Spleen (tissue), 7 donors: Measurements from ENCODE around the gene TTC34.
"Not testable (repeated sequence)": the region's sequence is repeated elsewhere in the genome, so short reads cannot be mapped to it uniquely, and the experiment has no call there.

Experiments
- POLR2A ChIP-seq, 3 donors: fragments of 450-650 bp; IDR thresholded peaks; one replicate each; pipeline ENCODE4 v1.5.1; 2017; ENCODE audit warnings: antibody characterized with exemption in 3 of 3, mild to moderate bottlenecking in 1 of 3
- TF ChIP-seq, protein P1 (sequence below), 11 experiments: fragments of 200-600 bp in 7 of 11; fragments of 450-650 bp in 4 of 11; sonication (generic) in 4 of 11; IDR thresholded peaks in 8 of 11; conservative IDR thresholded peaks in 3 of 11; 1 replicate in 7 of 11; 2 replicates in 4 of 11; pipeline versions ENCODE4 v1.4.0 to v1.8.0; 2016 to 2021; ENCODE audit warnings: antibody characterized with exemption in 11 of 11, inconsistent platforms in 4 of 11, mild to moderate bottlenecking in 1 of 11
- donor health status: DM: no; HTN: no; CAD: no; lungs with moderate emphysema.
- donor health status: DM: no; HTN: no; CAD: no.
- donor health status: DM: no; HTN: no; CAD: no.

GRCh38 chr1:2671656-2672055 is 129.8 kb downstream of the TTC34 start:
- TF ChIP-seq, protein P1, sequence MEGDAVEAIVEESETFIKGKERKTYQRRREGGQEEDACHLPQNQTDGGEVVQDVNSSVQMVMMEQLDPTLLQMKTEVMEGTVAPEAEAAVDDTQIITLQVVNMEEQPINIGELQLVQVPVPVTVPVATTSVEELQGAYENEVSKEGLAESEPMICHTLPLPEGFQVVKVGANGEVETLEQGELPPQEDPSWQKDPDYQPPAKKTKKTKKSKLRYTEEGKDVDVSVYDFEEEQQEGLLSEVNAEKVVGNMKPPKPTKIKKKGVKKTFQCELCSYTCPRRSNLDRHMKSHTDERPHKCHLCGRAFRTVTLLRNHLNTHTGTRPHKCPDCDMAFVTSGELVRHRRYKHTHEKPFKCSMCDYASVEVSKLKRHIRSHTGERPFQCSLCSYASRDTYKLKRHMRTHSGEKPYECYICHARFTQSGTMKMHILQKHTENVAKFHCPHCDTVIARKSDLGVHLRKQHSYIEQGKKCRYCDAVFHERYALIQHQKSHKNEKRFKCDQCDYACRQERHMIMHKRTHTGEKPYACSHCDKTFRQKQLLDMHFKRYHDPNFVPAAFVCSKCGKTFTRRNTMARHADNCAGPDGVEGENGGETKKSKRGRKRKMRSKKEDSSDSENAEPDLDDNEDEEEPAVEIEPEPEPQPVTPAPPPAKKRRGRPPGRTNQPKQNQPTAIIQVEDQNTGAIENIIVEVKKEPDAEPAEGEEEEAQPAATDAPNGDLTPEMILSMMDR (IDR thresholded peaks at IDR 0.05 in 8 of 11, conservative IDR thresholded peaks at IDR 0.05 in 3 of 11), result not testable (repeated sequence)
- not testable (repeated sequence) for TF ChIP-seq POLR2A (IDR thresholded peaks at IDR 0.05)
